ENCODE data around the gene SYNE3.

- TF ChIP-seq POLR2AphosphoS5 (IDR thresholded peaks at IDR 0.05; ENCODE audit: low read depth) (no peak), CTCF (IDR thresholded peaks at IDR 0.05; ENCODE audit: insufficient read depth, low read length) (no peak), SPI1 (IDR thresholded peaks at IDR 0.05; ENCODE audit: borderline replicate concordance, low read depth) (no peak)
- TF ChIP-seq, protein P1, sequence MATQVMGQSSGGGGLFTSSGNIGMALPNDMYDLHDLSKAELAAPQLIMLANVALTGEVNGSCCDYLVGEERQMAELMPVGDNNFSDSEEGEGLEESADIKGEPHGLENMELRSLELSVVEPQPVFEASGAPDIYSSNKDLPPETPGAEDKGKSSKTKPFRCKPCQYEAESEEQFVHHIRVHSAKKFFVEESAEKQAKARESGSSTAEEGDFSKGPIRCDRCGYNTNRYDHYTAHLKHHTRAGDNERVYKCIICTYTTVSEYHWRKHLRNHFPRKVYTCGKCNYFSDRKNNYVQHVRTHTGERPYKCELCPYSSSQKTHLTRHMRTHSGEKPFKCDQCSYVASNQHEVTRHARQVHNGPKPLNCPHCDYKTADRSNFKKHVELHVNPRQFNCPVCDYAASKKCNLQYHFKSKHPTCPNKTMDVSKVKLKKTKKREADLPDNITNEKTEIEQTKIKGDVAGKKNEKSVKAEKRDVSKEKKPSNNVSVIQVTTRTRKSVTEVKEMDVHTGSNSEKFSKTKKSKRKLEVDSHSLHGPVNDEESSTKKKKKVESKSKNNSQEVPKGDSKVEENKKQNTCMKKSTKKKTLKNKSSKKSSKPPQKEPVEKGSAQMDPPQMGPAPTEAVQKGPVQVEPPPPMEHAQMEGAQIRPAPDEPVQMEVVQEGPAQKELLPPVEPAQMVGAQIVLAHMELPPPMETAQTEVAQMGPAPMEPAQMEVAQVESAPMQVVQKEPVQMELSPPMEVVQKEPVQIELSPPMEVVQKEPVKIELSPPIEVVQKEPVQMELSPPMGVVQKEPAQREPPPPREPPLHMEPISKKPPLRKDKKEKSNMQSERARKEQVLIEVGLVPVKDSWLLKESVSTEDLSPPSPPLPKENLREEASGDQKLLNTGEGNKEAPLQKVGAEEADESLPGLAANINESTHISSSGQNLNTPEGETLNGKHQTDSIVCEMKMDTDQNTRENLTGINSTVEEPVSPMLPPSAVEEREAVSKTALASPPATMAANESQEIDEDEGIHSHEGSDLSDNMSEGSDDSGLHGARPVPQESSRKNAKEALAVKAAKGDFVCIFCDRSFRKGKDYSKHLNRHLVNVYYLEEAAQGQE (IDR thresholded peaks at IDR 0.05; ENCODE audit: insufficient replicate concordance, low read depth), result no peak
Measured at GRCh38 chr14:95514131-95515079, 2.0 kb downstream of the SYNE3 start.

Measured in HL-60 (cell line).